Measurements from ENCODE around the gene NUTM2D.
"Not testable (repeated sequence)": the region's sequence is repeated elsewhere in the genome, so short reads cannot be mapped to it uniquely, and the experiment has no call there.

NUTM2D gene, protein sequence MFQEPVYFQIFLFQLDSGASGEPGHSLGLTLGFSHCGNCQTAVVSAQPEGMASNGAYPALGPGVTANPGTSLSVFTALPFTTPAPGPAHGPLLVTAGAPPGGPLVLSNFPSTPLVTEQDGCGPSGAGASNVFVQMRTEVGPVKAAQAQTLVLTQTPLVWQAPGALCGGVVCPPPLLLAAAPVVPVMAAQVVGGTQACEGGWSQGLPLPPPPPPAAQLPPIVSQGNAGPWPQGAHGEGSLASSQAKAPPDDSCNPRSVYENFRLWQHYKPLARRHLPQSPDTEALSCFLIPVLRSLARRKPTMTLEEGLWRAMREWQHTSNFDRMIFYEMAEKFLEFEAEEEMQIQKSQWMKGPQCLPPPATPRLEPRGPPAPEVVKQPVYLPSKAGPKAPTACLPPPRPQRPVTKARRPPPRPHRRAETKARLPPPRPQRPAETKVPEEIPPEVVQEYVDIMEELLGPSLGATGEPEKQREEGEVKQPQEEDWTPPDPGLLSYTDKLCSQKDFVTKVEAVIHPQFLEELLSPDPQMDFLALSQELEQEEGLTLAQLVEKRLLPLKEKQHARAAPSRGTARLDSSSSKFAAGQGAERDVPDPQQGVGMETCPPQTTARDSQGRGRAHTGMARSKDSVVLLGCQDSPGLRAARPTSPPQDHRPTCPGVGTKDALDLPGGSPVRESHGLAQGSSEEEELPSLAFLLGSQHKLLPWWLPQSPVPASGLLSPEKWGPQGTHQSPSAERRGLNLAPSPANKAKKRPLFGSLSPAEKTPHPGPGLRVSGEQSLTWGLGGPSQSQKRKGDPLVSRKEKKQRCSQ

DNA sequence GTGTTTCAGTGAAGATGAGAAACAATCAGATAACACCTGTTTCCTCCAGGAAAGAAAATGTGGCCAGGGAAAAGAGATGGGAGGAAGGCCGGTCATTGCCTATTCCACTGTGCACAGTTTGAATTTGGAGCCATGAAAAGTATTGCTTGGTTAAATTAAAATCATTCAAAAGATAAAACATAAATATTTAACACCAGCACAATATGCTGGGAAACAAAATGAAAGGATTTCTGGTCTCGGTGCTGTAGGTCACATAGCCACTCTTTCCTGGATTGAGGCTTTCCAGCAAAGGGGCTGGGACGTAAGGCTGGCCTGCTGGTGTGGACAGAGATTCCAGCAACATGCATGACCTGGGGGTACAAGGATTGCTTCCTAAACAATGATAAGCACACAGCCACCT is at the start of gene NUTM2D:
TSS of gene NUTM2D (plus strand) at position 301 of the 400 bp plus-strand sequence. CDS start 522 bp downstream, outside the sequence.
- not testable (repeated sequence) for H3K4me3 ChIP-seq (ENCODE audit: low read depth, low read length); DNase-seq (ENCODE audit: low read depth)

DNA sequence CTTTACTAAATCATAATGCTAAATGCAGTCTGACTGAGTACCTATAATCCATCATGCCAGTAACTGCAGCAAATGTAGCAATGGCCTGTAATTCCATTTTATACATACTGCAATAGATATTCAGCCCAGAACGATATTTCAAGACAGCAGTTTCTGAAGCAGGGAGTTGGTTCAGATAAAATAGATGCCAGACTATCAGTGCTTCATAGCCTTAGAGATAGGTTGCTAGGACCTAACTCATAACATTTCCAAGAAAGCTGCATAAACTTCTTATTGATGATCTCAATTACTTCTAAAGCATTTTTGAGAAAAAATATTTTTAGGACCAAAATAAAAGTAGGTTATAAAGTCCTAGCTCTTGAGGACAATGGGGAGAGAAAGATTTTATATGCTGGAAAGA is 48.8 kb upstream of the NUTM2D start:
- H3K4me3 ChIP-seq (ENCODE audit: low read depth, low read length); DNase-seq (ENCODE audit: low read depth): not testable (repeated sequence)

DNA sequence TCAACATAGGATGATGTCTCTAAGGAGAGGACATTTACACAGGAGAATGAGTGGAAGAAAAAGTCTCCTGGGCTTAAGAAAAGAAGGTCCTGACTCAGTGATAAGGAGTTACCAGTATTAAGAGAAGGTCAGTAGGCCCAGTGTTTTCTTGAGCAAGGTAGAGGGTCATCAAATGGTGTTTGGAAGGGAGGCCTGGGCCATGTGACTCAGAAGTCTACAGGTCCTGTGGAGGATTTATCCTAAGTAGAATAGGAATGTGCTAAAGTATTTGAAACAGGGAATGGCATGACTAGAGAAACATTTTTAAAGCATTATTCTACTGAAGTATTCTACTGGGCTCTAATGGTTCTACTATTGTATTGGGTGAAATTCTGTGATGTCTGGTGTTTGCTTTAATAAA is 47.9 kb upstream of the NUTM2D start:
- not testable (repeated sequence) for H3K4me3 ChIP-seq (ENCODE audit: low read depth, low read length); DNase-seq (ENCODE audit: low read depth)

DNA sequence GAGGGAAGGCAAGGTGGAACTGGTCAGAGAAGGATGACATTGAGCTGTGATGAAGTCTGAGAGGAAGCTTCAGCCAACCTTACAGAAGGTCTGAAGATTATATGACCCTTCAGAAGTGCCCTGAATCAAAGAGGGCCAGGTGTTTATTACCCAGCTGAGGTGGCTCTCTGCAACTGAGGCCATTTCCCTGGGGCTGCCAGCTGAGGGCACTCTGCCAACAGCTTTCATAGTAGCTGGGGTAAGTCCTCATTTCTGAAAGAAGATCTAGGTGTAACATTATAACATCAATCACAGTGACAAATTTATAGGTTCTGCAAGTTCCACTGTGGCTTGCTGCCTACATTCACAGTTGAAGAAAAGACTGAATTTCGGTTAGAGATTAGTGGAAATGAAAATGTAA is 46.0 kb upstream of the NUTM2D start:
- not testable (repeated sequence) for H3K4me3 ChIP-seq (ENCODE audit: low read depth, low read length); DNase-seq (ENCODE audit: low read depth)

DNA sequence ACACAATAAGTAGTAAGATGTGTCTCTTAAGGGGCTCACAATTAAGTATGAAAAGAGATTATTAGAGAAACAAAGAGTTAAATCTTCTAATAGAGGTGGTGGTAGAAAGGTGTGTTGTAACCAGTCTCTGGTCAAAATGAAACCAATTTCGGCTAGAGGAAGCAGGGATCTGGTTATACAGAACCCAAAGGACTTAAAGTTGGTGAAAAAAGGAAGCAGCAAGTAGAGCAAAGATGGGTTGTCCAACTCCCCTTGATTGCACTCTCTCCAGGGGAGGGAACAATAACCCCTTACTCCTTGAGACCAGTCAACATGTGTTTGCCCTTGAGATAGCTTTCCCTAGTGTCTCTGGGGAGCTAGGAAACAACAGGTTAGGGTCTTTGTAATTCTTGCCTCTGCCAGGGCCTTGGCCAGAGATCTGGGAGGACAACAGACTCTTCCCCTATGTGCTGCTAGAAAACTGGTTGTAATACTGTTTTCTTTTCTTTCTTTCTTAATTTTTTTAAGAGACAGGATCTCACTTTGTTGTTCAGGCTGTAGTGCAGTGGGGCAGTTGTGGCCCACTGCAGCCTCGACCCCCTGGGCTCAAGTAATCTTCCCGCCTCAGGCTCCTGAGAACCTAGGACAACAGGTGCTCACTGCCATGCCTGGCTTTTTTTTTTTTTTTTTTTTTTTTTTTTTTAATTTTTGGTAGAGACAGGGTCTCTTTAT is 43.7 kb upstream of the NUTM2D start:
- DNase-seq (ENCODE audit: low read depth) = not testable (repeated sequence)

DNA sequence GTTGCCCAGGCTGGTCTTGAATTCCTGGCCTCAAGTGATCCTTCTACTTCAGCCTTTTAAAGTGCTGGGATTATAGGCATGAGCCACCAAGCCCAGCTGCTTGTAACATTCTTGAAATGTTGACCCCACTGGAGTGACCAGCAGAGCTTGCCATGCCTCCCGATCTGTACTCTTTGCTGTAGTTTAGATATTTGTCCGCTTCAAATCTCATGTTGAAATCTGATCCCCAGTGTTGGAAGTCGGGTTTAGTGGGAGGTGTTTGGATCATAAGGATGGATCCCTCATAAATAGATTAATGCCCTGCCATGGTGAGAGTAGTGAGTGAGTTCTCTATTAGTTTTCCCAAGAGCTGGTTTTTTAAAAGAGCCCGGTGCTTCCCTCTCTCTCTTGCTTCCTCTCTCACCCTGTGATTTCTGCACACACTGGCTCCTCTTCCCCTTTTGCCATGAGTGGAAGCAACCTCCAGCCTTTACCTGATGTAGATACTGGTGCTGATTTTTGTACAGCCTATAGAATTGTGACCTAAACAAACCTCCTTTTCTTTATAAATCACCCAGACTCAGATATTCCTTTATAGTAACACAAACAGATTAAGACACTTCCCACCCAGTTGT is 43.1 kb upstream of the NUTM2D start:
- not testable (repeated sequence) for DNase-seq (ENCODE audit: low read depth); H3K4me3 ChIP-seq (ENCODE audit: low read depth, low read length)

More for the DNA sequence above, 43.7 kb upstream of the NUTM2D start:
- not testable (repeated sequence) for H3K4me3 ChIP-seq (ENCODE audit: low read depth, low read length)

DNA sequence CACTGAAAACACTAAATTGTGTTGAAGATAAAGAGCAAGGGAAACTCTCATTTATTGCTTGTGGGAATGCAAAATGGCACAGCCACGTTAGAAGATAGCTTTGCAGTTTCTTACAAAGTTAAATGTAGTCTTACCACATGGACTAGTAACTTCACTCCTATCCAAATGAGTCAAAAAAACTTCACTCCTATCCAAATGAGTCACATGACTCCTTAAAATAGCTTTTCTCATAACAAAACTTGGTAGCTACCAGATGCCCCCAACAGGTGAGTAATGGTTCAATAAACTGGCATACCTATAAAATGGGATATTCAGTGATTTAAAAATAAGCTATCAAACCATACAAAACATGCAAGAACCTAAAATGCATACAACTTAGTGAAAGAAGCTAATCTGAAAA is 36.0 kb upstream of the NUTM2D start:
- H3K4me3 ChIP-seq (ENCODE audit: low read depth, low read length); DNase-seq (ENCODE audit: low read depth): not testable (repeated sequence)

DNA sequence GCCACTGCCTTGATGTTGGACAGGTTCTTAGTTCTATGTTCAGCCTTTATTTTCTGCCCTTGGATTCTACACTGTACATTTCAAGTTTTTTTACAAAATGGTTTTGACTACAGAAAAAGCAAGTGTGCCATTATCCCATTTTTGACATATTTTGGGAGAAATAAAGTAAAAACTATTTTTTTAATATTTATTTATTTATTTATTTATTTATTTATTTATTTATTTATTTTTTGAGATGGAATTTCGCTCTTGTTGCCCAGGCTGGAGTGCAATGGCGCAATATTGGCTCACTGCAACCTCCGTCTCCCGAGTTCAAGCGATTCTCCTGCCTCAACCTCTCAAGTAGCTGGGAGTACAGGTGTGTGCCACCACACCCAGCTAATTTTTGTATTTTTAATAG is 33.0 kb upstream of the NUTM2D start:
- not testable (repeated sequence) for DNase-seq (ENCODE audit: low read depth); H3K4me3 ChIP-seq (ENCODE audit: low read depth, low read length)

DNA sequence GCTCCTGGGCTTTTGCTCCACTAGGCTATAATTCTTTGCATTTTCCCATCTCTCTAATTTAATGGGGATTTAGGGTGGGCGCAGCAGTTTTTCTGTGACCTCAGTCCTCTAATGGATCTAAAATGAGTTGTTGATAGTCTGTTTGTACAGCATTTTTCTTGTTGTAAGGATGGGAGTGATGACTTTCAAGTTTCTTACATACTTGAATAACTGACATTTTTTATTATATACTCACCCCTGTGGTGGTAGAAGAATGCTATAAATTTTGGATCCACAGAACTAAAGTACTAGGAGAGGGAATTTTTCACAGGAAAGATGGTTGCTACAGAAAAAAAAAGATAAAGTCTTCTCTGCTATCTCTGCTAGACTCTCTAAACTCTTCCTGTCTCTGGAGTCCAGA is 29.6 kb upstream of the NUTM2D start:
- DNase-seq (ENCODE audit: low read depth) = peak; percentile 13
- H3K4me3 ChIP-seq (ENCODE audit: low read depth, low read length) = not testable (repeated sequence)

DNA sequence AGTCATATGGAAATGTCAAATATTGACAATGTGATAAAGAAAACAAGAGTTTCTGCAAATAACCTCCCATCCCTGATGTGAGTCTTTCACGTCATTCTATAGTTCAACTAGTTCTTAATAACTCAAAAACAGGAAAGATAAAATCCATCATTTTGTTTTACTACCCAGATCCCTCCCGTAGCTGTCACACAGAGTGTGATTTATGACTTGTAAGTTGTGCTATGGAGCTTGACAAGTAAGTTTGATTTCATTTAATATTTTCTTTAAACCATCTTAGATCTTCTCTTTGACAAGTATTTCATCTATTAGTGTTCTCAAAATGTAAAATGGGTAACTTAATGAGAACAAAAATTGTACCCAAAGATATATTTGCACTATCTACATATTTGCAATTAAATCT is 28.4 kb upstream of the NUTM2D start:
- DNase-seq (ENCODE audit: low read depth); H3K4me3 ChIP-seq (ENCODE audit: low read depth, low read length): not testable (repeated sequence)

DNA sequence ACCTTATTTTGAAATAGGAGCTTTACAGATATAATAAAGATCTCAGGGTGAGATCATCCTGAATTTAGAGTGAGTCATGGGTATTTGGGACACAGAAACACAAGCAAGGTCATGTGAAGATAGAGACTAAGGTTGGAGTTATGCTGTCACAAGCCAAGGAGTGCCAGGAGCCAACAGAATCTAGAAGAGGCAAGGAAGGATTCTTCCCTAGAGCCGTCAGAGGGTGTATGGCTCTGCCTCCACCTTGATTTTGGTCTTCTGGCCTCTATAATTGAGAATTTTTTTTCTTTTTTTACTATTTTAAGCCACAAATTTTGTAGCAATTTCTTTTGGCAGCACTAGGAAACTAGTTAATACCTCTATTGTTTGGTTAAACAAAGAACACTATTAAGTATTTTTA is 24.9 kb upstream of the NUTM2D start:
- not testable (repeated sequence) for H3K4me3 ChIP-seq (ENCODE audit: low read depth, low read length); DNase-seq (ENCODE audit: low read depth)

DNA sequence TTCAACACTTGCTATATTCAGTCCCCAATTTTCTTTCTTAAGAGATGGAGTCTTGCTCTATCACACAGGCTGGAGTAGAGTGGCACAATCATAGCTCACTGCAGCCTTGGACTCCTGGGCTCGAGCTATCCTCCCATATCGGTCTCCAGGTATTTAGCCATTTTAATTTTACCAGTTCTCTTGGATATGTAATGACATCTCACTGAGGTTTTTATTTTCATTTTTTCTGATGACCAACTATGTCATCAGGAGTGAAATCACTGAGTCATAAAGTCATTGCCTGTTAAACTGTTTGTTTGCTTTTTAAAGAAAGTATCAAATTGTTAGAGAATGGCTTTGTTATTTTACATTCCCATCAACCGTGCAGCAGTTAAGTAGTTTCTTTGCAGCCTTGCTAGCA is 17.1 kb upstream of the NUTM2D start:
- DNase-seq (ENCODE audit: low read depth) = peak; percentile 6
- H3K4me3 ChIP-seq (ENCODE audit: low read depth, low read length) = not testable (repeated sequence)

DNA sequence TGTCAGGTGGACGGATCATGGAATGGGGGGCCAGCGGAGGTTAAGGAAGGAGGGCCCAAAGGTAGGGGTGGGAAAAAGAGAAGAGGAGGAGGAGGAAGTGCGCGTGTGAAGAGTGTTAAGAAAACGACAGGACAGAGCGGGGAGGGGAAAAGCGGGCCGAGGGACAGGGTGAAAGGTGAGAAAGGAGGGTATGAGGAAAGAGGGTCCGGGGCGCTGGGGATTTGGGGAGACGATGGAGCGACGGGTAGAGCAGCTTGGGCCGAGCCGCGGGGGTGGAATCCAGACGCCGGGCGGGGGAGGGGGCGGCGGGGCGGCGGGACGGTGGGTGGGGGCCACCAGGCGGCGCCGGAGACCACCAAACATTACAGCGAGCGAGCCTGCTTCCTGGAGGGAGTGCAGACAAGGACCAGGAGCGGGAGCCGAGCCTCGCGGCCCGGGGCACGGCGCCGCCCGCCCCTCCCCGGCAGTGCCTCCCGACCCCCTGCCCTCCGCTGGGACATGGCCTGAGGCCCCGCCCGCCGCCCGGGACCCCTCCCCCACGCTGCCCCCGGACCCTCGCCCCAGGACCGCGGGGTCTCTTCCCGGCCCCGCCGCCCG is 15.9 kb upstream of the NUTM2D start:
- not testable (repeated sequence) for DNase-seq (ENCODE audit: low read depth)
- peak overlapping the region; percentile 56 for H3K4me3 ChIP-seq (ENCODE audit: low read depth, low read length)

DNA sequence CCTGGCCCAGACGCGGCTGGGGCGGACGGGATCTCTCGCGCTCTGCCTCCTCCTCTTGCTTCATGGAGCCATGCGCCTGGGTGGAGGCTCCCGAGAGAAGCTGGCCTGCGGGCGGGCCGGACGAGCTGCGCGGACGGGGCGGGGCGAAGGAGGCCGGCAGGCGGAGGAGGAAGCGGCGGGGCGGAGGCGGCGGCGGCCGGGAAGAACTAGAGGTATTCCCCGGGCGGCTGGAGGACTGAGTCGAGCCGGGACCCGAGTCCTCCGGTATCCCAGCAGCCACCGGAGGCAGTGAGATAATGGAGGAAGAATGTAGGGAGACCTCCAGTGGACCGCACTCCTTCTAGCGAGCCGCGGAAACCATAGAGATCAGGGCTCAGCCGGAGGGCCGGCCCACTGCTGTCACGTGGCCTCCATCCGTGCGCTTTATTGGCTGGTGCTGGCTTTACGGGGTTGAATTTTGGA is 15.3 kb upstream of the NUTM2D start:
- peak overlapping the region; percentile 63 for H3K4me3 ChIP-seq (ENCODE audit: low read depth, low read length)
- DNase-seq (ENCODE audit: low read depth) = peak; percentile 87

All from choroid plexus epithelial cell (primary cell).